Stimulated activated CD8-positive, alpha-beta memory T cell treated with anti-CD3 and anti-CD28 coated beads, Interleukin-7, amount 100 ng/mL, for 24 hours (primary cell): ENCODE results near the gene SLC7A10.
"Not testable (repeated sequence)": the region's sequence is repeated elsewhere in the genome, so short reads cannot be mapped to it uniquely, and the experiment has no call there.

Experiments
- DNase-seq: peaks from one replicate; pipeline ENCODE4 v3.0.0-alpha.2; 2020; ENCODE audit warnings: low read depth

The SLC7A10 gene

GRCh38 chr19:33201886-33202545 lies 23.6 kb downstream of the SLC7A10 start:
- no peak for DNase-seq

- DNase-seq, result no peak
Measured at GRCh38 chr19:33201473-33201872, 24.2 kb downstream of the SLC7A10 start.

GRCh38 chr19:33199441-33200265 lies 26.0 kb downstream of the SLC7A10 start:
- no peak for DNase-seq

GRCh38 chr19:33198169-33198568 lies 27.5 kb downstream of the SLC7A10 start:
- DNase-seq, result no peak

- DNase-seq, result no peak
Measured at GRCh38 chr19:33197591-33198000, 28.1 kb downstream of the SLC7A10 start.

- DNase-seq, result no peak
Measured at GRCh38 chr19:33196446-33197193, 29.0 kb downstream of the SLC7A10 start.

- DNase-seq, result no peak
Measured at GRCh38 chr19:33195645-33196347, 29.9 kb downstream of the SLC7A10 start.

- DNase-seq, result no peak
Measured at GRCh38 chr19:33194886-33195644, 30.6 kb downstream of the SLC7A10 start.

GRCh38 chr19:33194532-33194885 lies 31.1 kb downstream of the SLC7A10 start:
- DNase-seq, result no peak

- no peak for DNase-seq
Measured at GRCh38 chr19:33193865-33194362, 31.7 kb downstream of the SLC7A10 start, which contains the start of gene LRP3. LRP3 (plus strand) TSS chr19:33194330; CDS start chr19:33194786, 456 bp downstream.

GRCh38 chr19:33193269-33193864 lies 32.3 kb downstream of the SLC7A10 start:
- no peak for DNase-seq

- DNase-seq, result no peak
Measured at GRCh38 chr19:33192010-33192409, 33.6 kb downstream of the SLC7A10 start.

- no peak for DNase-seq
Measured at GRCh38 chr19:33191501-33191900, 34.1 kb downstream of the SLC7A10 start.

- DNase-seq, result not testable (repeated sequence)
Measured at GRCh38 chr19:33191092-33191491, 34.6 kb downstream of the SLC7A10 start.

- no peak for DNase-seq
Measured at GRCh38 chr19:33189453-33189852, 36.2 kb downstream of the SLC7A10 start.

- DNase-seq, result no peak
Measured at GRCh38 chr19:33187183-33187540, 38.5 kb downstream of the SLC7A10 start.

GRCh38 chr19:33186431-33187182 lies 39.0 kb downstream of the SLC7A10 start:
- no peak for DNase-seq

GRCh38 chr19:33177417-33177979 lies 48.2 kb downstream of the SLC7A10 start:
- no peak for DNase-seq

- DNase-seq, result peak; percentile 92
Measured at GRCh38 chr19:33176670-33177416, 48.8 kb downstream of the SLC7A10 start.
